Activated gamma-delta T cell (primary cell): ENCODE data around the gene SERPINA10.
"Not testable (repeated sequence)": the region's sequence is repeated elsewhere in the genome, so short reads cannot be mapped to it uniquely, and the experiment has no call there.

Source experiments
- DNase-seq: peaks from one replicate; lab custom pipeline; 2025; lab: John Stamatoyannopoulos, UW

The SERPINA10 gene

GRCh38 chr14:94284221-94284620, 8.8 kb downstream of the SERPINA10 start:
- no peak for DNase-seq

DNA sequence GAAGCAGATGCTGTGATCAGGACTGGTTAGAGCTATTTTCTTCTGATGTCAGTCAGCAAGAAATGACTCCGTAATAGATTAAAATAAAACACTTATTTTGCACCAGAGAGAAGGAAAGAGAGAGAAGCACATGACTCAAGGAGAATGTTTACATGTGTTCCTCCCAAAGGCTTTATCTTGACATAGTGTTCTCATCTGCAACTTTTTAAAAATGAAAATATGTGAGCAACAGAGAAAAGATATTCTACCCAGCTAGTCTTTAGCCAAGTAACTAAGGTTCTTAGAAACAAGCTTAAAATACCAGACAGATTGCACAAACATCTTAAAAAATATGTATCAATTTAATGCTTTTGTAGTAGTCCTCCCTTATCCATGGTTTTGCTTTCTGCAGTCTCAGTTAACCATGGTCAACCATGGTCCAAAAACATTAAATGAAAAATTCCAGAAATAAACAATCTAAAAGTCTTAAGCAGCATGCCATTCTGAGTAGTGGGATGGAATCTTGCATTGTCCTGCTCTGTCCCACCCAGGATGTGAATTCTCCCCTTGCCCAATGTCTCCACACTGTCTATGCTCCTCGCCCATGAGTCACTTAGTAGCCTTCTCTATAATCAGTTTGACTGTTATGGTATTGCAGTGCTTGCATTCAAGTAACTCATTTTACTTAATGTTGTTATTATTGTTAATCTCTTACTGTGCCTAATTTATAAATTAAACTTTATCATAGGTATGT, 9.9 kb downstream of the SERPINA10 start:
- DNase-seq, result no peak

DNA sequence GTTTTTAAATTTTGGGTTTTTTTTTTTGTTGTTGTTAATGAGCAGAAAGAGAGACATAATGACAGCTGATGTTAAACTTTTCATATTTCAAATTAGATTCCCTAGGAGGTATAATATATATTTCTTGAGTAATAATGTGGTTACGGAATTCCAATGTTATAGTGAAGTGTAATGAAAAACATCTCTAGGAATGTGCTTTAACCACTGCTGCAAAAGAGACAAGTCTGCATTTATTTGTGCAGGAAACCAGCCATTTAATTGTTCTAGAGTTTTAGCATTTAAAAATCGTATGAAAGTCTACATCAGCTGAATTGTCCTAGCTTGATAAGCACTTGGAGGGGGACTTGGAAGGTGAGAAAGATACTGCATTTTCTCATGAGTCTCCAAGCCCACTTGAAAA, 14.3 kb downstream of the SERPINA10 start:
- no peak for DNase-seq

DNA sequence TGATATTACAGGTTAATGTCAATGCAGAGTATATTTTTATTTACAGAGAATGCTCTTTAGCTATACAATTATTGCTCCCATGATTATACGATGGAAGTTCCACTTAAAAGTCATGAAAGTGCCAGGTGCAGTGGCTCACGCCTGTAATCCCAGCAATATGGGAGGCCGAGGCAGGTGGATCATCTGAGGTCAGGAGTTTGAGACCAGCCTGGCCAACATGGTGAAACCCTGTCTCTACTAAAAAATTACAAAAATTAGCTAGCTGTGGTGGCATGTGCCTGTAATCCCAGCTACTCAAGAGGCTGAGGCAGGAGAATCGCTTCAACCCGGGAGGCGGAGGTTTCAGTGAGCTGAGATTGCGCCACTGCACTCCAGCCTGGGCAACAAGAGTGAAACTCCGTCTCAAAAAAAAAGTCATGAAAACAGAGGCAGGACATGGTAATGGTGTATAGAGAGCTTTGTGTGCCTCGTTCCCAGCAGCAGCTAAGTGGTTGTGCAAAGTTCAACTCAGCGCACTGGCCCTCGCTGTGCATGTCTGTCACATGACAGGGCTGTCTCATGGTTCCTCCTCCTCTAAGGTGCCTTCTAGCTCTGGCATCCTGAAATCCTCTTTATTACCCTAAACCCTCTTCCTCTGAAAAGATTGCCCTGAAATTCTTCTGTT, 16.0 kb downstream of the SERPINA10 start:
- not testable (repeated sequence) for DNase-seq

DNA sequence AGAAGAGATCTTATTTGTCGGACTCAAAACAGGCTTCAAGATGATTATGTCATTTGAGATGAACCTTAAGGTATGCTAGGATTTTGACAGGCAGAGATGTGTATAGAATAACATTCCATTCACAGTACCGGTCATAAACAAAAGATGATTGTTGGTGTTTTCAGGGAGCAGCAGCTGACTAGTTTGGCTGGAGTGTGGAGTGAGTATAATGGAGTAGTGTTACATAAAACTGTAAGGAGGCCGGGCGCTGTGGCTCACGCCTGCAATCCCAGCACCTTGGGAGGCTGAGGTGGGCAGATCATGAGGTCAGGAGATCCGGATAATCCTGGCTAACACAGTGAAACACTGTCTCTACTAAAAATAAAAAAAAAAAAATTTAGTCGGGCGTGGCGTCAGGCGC, 23.9 kb downstream of the SERPINA10 start:
- no peak for DNase-seq

GRCh38 chr14:94268582-94268981, 24.5 kb downstream of the SERPINA10 start:
- not testable (repeated sequence) for DNase-seq

DNA sequence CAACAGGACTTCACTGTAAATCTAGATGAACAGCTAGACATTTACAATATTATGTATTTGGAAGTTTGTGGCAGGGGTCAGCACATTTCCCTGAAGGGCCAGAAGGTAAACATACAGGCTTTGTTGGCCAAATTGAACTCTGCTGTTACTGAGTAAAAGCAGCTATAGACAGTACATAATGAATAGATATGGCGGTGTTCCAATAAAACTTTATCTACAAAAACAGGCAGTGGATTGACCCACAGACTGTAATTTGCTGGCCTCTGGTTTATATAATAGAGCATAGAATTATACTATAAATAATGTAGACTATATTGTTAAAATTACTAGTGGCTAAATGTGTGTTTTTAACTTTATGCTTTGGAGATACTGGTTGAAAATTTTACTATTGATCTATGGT, 25.7 kb downstream of the SERPINA10 start:
- no peak for DNase-seq

- not testable (repeated sequence) for DNase-seq
These were observed 28.9 kb downstream of the SERPINA10 start for GRCh38 chr14:94264195-94264594.

DNA sequence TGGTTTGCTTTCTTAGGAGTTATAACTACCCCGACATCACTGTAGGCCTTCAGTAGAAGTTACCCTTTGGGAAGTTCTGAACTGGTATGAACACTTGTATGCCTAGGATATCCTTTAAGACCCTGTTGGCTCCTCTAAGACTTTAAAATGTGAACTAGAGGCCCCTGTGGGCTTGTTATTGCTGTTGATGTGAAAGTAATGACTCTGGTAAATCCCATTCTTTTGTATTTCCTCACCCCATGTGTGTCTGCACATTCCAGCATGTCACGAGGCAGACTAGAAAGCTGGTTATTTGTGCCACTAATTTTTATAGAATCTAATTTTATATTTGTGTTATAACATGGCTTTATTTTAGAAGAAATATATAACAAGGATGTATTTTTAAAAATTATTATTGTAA, 48.9 kb downstream of the SERPINA10 start:
- DNase-seq, result no peak

DNA sequence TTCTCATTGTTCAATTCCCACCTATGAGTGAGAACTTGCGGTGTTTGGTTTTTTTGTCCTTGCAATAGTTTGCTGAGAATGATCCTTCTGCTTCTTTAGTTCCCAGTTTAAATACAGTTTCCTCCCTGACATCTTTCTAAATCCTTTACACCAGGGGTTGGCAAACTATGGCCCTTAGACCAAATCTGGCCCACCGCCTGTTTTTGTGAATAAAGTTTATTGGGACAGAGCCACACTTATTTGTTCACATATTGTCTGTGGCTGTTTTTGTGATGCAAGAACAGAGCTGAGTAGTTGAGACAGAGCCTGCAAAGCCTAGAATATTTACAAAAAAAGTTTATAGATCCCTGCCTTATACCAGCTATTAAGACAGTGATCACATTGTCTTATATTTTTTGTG, 53.7 kb downstream of the SERPINA10 start:
- no peak for DNase-seq

- no peak for DNase-seq
These were observed 55.1 kb downstream of the SERPINA10 start for GRCh38 chr14:94237983-94238382.

DNA sequence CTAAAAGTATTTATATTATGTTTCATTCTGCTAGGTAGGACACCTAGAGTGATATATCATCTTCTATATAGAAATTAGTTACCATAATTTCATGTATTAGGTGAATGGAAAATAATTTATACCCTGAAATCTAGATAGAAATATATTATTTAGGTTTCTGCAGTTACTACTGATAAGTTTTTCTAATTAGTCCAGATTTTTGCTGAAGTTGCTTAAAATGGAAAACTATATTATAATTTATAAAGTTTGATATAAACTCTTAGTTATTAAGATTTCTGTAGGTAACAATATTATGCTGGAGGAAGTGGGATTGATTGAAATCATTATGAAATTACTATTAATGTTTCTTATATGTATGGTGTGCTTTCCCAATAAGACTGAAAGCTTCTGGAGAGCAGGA, 56.0 kb downstream of the SERPINA10 start:
- no peak for DNase-seq
